Ascending aorta (tissue), 2 donors: Measurements from ENCODE around the gene B3GLCT. TPM values are rescaled to one million over a fixed set of nuclear protein-coding genes. Genes with fewer than 3 reads are reported as not detected.

Source experiments
- DNase-seq, 2 donors: peaks; one replicate each; pipeline ENCODE4 v3.0.0-alpha.2; 2019; ENCODE audit warnings: low spot score in 2 of 2
- H3K27ac ChIP-seq, 2 donors: fragments of 200-600 bp; sonication (generic); one replicate each; pipeline ENCODE4 v1.5.1; 2016 to 2017; ENCODE audit warnings: mild to moderate bottlenecking in 1 of 2
- H3K27me3 ChIP-seq: fragments of 200-600 bp; sonication (generic); one replicate; pipeline ENCODE4 v1.5.1; 2017
- H3K36me3 ChIP-seq, 2 donors: fragments of 200-600 bp; sonication (generic); one replicate each; pipeline ENCODE4 v1.5.1; 2016
- H3K4me1 ChIP-seq, 2 donors: fragments of 200-600 bp; sonication (generic); one replicate each; pipeline ENCODE4 v1.5.1; 2016 to 2017; ENCODE audit warnings: mild to moderate bottlenecking in 1 of 2
- H3K4me3 ChIP-seq, 2 donors: fragments of 200-600 bp; sonication (generic); one replicate each; pipeline ENCODE4 v1.5.1; 2016 to 2017; ENCODE audit warnings: mild to moderate bottlenecking in 1 of 2
- H3K9me3 ChIP-seq, 2 donors: fragments of 200-600 bp; sonication (generic); one replicate each; pipeline ENCODE4 v1.5.1; 2016
- CTCF ChIP-seq, 3 experiments: fragments of 200-600 bp in 2 of 3; fragments of 450-650 bp in 1 of 3; sonication (generic) in 2 of 3; IDR thresholded peaks; one replicate each; pipeline ENCODE4 v1.5.1; 2016 to 2019; ENCODE audit warnings: antibody characterized with exemption in 3 of 3, mild to moderate bottlenecking in 1 of 3, moderate library complexity in 1 of 3
- intact Hi-C: fragments of 100-400 bp; cut with DNase I; formaldehyde crosslinking; loops from one replicate; pipeline ENCODE4 v1.15.1; 2023
- total RNA-seq: library from RNA; depleted of rRNA; stranded (reverse); fragments of >200 nt; gene quantifications from one replicate; pipeline ENCODE4 v1.1.0, GENCODE V29; 2016

Gene B3GLCT
- total RNA-seq, 1 donor from 2014 or later: 8.8 TPM

GRCh38 chr13:31310356-31310755 is 110.6 kb downstream of the B3GLCT start:
- no peak overlapping the region for H3K27ac ChIP-seq
- TF ChIP-seq CTCF (IDR thresholded peaks at IDR 0.05): no peak
- H3K9me3 ChIP-seq: peaks cover 16 to 18% of the 10 kb centered on the region in 2 donors
- peaks cover 0 to 4% of the 10 kb centered on the region in 2 donors for H3K36me3 ChIP-seq
- no peaks in the 10 kb centered on the region for H3K4me1 ChIP-seq
- no peak overlapping the region for H3K4me3 ChIP-seq
- no peaks in the 10 kb centered on the region for H3K27me3 ChIP-seq
- no peak for DNase-seq
- intact Hi-C loops: no loop called here

- DNase-seq: no peak
- no peak overlapping the region for H3K4me3 ChIP-seq
- peaks cover under 1 to 7% of the 10 kb centered on the region in 2 donors for H3K36me3 ChIP-seq
- H3K4me1 ChIP-seq: no peaks in the 10 kb centered on the region
- intact Hi-C loops: no loop called here
- no peaks in the 10 kb centered on the region for H3K27me3 ChIP-seq
- no peak for TF ChIP-seq CTCF (IDR thresholded peaks at IDR 0.05)
- H3K9me3 ChIP-seq: peaks cover 16 to 19% of the 10 kb centered on the region in 2 donors
- no peak overlapping the region for H3K27ac ChIP-seq
These were observed 111.0 kb downstream of the B3GLCT start for GRCh38 chr13:31310786-31311185.

GRCh38 chr13:31311921-31312320 is 112.1 kb downstream of the B3GLCT start:
- Histone ChIP-seq H3K27ac (no peak overlapping the region), H3K27me3 (no peaks in the 10 kb centered on the region), H3K4me1 (no peaks in the 10 kb centered on the region), H3K9me3 (peaks cover 16 to 19% of the 10 kb centered on the region in 2 donors), H3K36me3 (peaks cover 3 to 10% of the 10 kb centered on the region in 2 donors), H3K4me3 (no peak overlapping the region)
- DNase-seq: no peak
- intact Hi-C loops: no loop called here
- no peak for TF ChIP-seq CTCF (IDR thresholded peaks at IDR 0.05)

- intact Hi-C loops: no loop called here
These were observed 115.2 kb downstream of the B3GLCT start for GRCh38 chr13:31314961-31315360.

GRCh38 chr13:31320946-31321345 is 121.2 kb downstream of the B3GLCT start:
- no peak overlapping the region for H3K27ac ChIP-seq
- no peaks in the 10 kb centered on the region for H3K4me1 ChIP-seq
- intact Hi-C loops: no loop called here
- no peak overlapping the region for H3K4me3 ChIP-seq
- no peaks in the 10 kb centered on the region for H3K27me3 ChIP-seq
- DNase-seq: no peak
- H3K9me3 ChIP-seq: no peaks in the 10 kb centered on the region
- peaks cover 6 to 40% of the 10 kb centered on the region in 2 donors for H3K36me3 ChIP-seq
- TF ChIP-seq CTCF (IDR thresholded peaks at IDR 0.05): no peak

More at GRCh38 chr13:31314961-31315360, 115.2 kb downstream of the B3GLCT start:
- no peak for DNase-seq
- Histone ChIP-seq H3K27ac (no peak overlapping the region), H3K9me3 (peaks cover 16 to 19% of the 10 kb centered on the region in 2 donors), H3K4me1 (no peaks in the 10 kb centered on the region), H3K36me3 (peaks cover 10 to 23% of the 10 kb centered on the region in 2 donors), H3K27me3 (no peaks in the 10 kb centered on the region), H3K4me3 (no peak overlapping the region)
- no peak for TF ChIP-seq CTCF (IDR thresholded peaks at IDR 0.05)

- intact Hi-C loops: no loop called here
- no peak overlapping the region for H3K4me3 ChIP-seq
- no peak overlapping the region for H3K27ac ChIP-seq
- no peak for DNase-seq
- peaks cover 5 to 39% of the 10 kb centered on the region in 2 donors for H3K36me3 ChIP-seq
- no peaks in the 10 kb centered on the region for H3K9me3 ChIP-seq
- no peak for TF ChIP-seq CTCF (IDR thresholded peaks at IDR 0.05)
- H3K4me1 ChIP-seq: no peaks in the 10 kb centered on the region
- no peaks in the 10 kb centered on the region for H3K27me3 ChIP-seq
These were observed 121.7 kb downstream of the B3GLCT start for GRCh38 chr13:31321457-31321856.
